H1 (cell line): ENCODE data around the gene LIMS1. TPM values are rescaled to one million over a fixed set of nuclear protein-coding genes. Genes with fewer than 3 reads are reported as not detected.

ENCODE experiments used
- CTCF ChIA-PET: fragments of 300-600 bp; sonication (Branson Sonifier 250); formaldehyde crosslinking; loops from one replicate; lab custom pipeline; 2021; ENCODE audit not compliant: partially characterized antibody; lab: Charles Lee
- POLR2A ChIA-PET: fragments of 300-600 bp; sonication (Branson Sonifier 250); formaldehyde crosslinking; loops from one replicate; lab custom pipeline; 2021; ENCODE audit warnings: inconsistent platforms; ENCODE audit not compliant: partially characterized antibody; lab: Charles Lee
- DNase-seq, 2 experiments: peaks; one replicate each; pipeline versions ENCODE4 v3.0.0 to v3.0.0-alpha.2; 2010 to 2022; ENCODE audit warnings: low spot score in 2 of 2, low read depth in 1 of 2, mixed read lengths in 1 of 2
- FAIRE-seq: peaks from 2 replicates; lab custom pipeline; 2011; peaks lifted over from hg19 to GRCh38; lab: Jason Lieb, UNC
- H2AFZ ChIP-seq: 2 replicates; pipeline ENCODE4 v1.8.1; 2012; ENCODE audit warnings: low read length, inconsistent platforms
- H2AK5ac ChIP-seq: 2 replicates; pipeline ENCODE4 v1.6.1; 2013; ENCODE audit warnings: low read depth, low read length
- H2BK120ac ChIP-seq: replicated peaks from 2 replicates; pipeline ENCODE3; 2013; ENCODE audit warnings: low read depth, low read length, inconsistent platforms
- H2BK12ac ChIP-seq: 2 replicates; pipeline ENCODE4 v1.6.1; 2013; ENCODE audit warnings: low read depth, low read length
- H2BK15ac ChIP-seq: 2 replicates; pipeline ENCODE4 v1.6.1; 2013; ENCODE audit warnings: low read length
- H2BK20ac ChIP-seq: 2 replicates; pipeline ENCODE4 v1.6.1; 2013; ENCODE audit warnings: low read length
- H2BK5ac ChIP-seq: 2 replicates; pipeline ENCODE4 v1.6.1; 2013; ENCODE audit warnings: low read depth, low read length
- H3K14ac ChIP-seq: 2 replicates; pipeline ENCODE4 v1.6.1; 2013; ENCODE audit warnings: inconsistent platforms; ENCODE audit not compliant: insufficient read length
- H3K18ac ChIP-seq: 2 replicates; pipeline ENCODE4 v1.6.1; 2013; ENCODE audit warnings: low read length; ENCODE audit errors: extremely low read depth
- H3K23ac ChIP-seq: 2 replicates; pipeline ENCODE4 v1.6.1; 2013; ENCODE audit warnings: inconsistent platforms; ENCODE audit not compliant: insufficient read length
- H3K23me2 ChIP-seq: 2 replicates; pipeline ENCODE4 v1.6.1; 2013; ENCODE audit warnings: low read depth, low read length
- H3K27ac ChIP-seq: 2 replicates; pipeline ENCODE4 v1.6.1; 2011; ENCODE audit warnings: low read depth, low read length, inconsistent platforms
- H3K27me3 ChIP-seq, 4 experiments: replicated peaks in 1 of 4; 1 replicate in 1 of 4; 2 replicates in 3 of 4; pipeline versions ENCODE4 v1.6.1 to v1.8.1; 2011 to 2013; ENCODE audit warnings: low read length in 3 of 4, mild to moderate bottlenecking in 3 of 4, inconsistent platforms in 2 of 4, mixed read lengths in 2 of 4, moderate library complexity in 1 of 4; ENCODE audit not compliant: control insufficient read depth in 3 of 4, insufficient read depth in 3 of 4; ENCODE audit errors: extremely low read depth in 1 of 4
- H3K36me3 ChIP-seq, 4 experiments: 2 replicates each; pipeline versions ENCODE4 v1.6.1 to v1.8.1; 2011 to 2013; ENCODE audit warnings: mild to moderate bottlenecking in 4 of 4, low read length in 3 of 4, moderate library complexity in 2 of 4, control low read depth in 1 of 4, inconsistent platforms in 1 of 4; ENCODE audit not compliant: insufficient read depth in 4 of 4, control insufficient read depth in 2 of 4
- H3K4ac ChIP-seq: replicated peaks from 2 replicates; pipeline ENCODE3; 2013; ENCODE audit warnings: low read length, low read depth, mixed read lengths, inconsistent platforms; ENCODE audit not compliant: insufficient read length
- H3K4me1 ChIP-seq, 4 experiments: replicated peaks in 1 of 4; 1 replicate in 1 of 4; 2 replicates in 3 of 4; pipeline versions ENCODE4 v1.6.1 to v1.8.1; 2011 to 2013; ENCODE audit warnings: low read length in 3 of 4, inconsistent platforms in 2 of 4, mixed read lengths in 1 of 4; ENCODE audit not compliant: insufficient read depth in 4 of 4, control insufficient read depth in 3 of 4
- H3K4me2 ChIP-seq, 2 experiments: 2 replicates each; pipeline versions ENCODE4 v1.6.1 to v1.8.1; 2011 to 2013; ENCODE audit warnings: low read depth in 2 of 2, low read length in 2 of 2, control low read depth in 1 of 2, inconsistent platforms in 1 of 2, mild to moderate bottlenecking in 1 of 2; ENCODE audit not compliant: insufficient read depth in 1 of 2
- H3K4me3 ChIP-seq, 4 experiments: fragments of 200-600, 300-600 bp in 1 of 4; sonication (generic), shearing (Covaris generic), sonication (Bioruptor Twin) in 1 of 4; 2 replicates each; pipeline versions ENCODE4 v1.5.1 to v1.8.1; 2011 to 2016; ENCODE audit warnings: low read length in 4 of 4, low read depth in 3 of 4, control low read depth in 2 of 4, inconsistent platforms in 2 of 4, mild to moderate bottlenecking in 2 of 4, mixed read lengths in 1 of 4, moderate library complexity in 1 of 4; ENCODE audit not compliant: insufficient read depth in 2 of 4; ENCODE audit errors: extremely low read depth in 1 of 4
- H3K56ac ChIP-seq: replicated peaks from 2 replicates; pipeline ENCODE3; 2013; ENCODE audit warnings: low read depth, mild to moderate bottlenecking, mixed read lengths, low read length, inconsistent platforms; ENCODE audit not compliant: insufficient read length
- H3K79me1 ChIP-seq: 2 replicates; pipeline ENCODE4 v1.6.1; 2013; ENCODE audit warnings: low read depth, low read length, control low read depth
- H3K79me2 ChIP-seq, 2 experiments: 2 replicates each; pipeline versions ENCODE4 v1.6.1 to v1.8.1; 2012 to 2013; ENCODE audit warnings: low read length in 2 of 2, mild to moderate bottlenecking in 2 of 2, inconsistent platforms in 1 of 2; ENCODE audit not compliant: insufficient read depth in 2 of 2, control insufficient read depth in 1 of 2
- H3K9ac ChIP-seq, 4 experiments: replicated peaks in 1 of 4; 1 replicate in 1 of 4; 2 replicates in 3 of 4; pipeline versions ENCODE4 v1.6.1 to v1.8.1; 2011 to 2013; ENCODE audit warnings: low read depth in 3 of 4, low read length in 3 of 4, control low read depth in 2 of 4, mild to moderate bottlenecking in 2 of 4, moderate library complexity in 2 of 4, inconsistent platforms in 1 of 4; ENCODE audit errors: extremely low read depth in 1 of 4
- H3K9me3 ChIP-seq, 2 experiments: 2 replicates each; pipeline versions ENCODE4 v1.6.1 to v1.8.1; 2012 to 2013; ENCODE audit warnings: mild to moderate bottlenecking in 2 of 2, moderate library complexity in 2 of 2, control low read depth in 1 of 2, inconsistent platforms in 1 of 2, low read depth in 1 of 2, low read length in 1 of 2, mixed read lengths in 1 of 2; ENCODE audit not compliant: insufficient read depth in 2 of 2
- H4K20me1 ChIP-seq, 2 experiments: replicated peaks in 1 of 2; 2 replicates each; pipeline versions ENCODE3 to v1.8.1; 2011 to 2013; ENCODE audit warnings: inconsistent platforms in 2 of 2, low read length in 2 of 2, mild to moderate bottlenecking in 1 of 2; ENCODE audit not compliant: insufficient read depth in 2 of 2, control insufficient read depth in 1 of 2
- H4K5ac ChIP-seq: 2 replicates; pipeline ENCODE4 v1.6.1; 2013; ENCODE audit warnings: low read length, low read depth, mixed read lengths, inconsistent platforms; ENCODE audit not compliant: insufficient read length
- H4K8ac ChIP-seq: 2 replicates; pipeline ENCODE4 v1.8.0; 2013; ENCODE audit warnings: mild to moderate bottlenecking, moderate library complexity, low read length, inconsistent platforms; ENCODE audit not compliant: insufficient read depth; ENCODE audit errors: extremely low read depth
- H4K91ac ChIP-seq: replicated peaks from 2 replicates; pipeline ENCODE3; 2013; ENCODE audit warnings: low read length, mixed read lengths, inconsistent platforms; ENCODE audit not compliant: insufficient read length
- BACH1 ChIP-seq: IDR thresholded peaks from 2 replicates; pipeline ENCODE4 v1.6.1; 2012; ENCODE audit warnings: low read length, improper control_type of control experiment
- EZH2 ChIP-seq: fragments of 200-600 bp; sonication (generic); IDR thresholded peaks from 2 replicates; pipeline ENCODE4 v1.7.1; 2012; ENCODE audit warnings: low read depth, mild to moderate bottlenecking, moderate library complexity, low read length, inconsistent platforms; ENCODE audit not compliant: severe bottlenecking
- HDAC2 ChIP-seq, 2 experiments: fragments of 300-600 bp in 1 of 2; sonication (generic) in 1 of 2; IDR thresholded peaks; 2 replicates each; pipeline ENCODE4 v1.6.1; 2011 to 2012; ENCODE audit warnings: low read depth in 2 of 2, low read length in 2 of 2, mild to moderate bottlenecking in 2 of 2, moderate library complexity in 2 of 2, borderline replicate concordance in 1 of 2, inconsistent platforms in 1 of 2
- SIN3A ChIP-seq, 2 experiments: IDR thresholded peaks in 1 of 2; conservative IDR thresholded peaks in 1 of 2; 2 replicates each; pipeline ENCODE4 v1.6.1; 2011 to 2012; ENCODE audit warnings: low read length in 2 of 2, improper control_type of control experiment in 1 of 2, low read depth in 1 of 2, mild to moderate bottlenecking in 1 of 2
- SIRT6 ChIP-seq: IDR thresholded peaks from one replicate; pipeline ENCODE4 v1.7.1; 2012; ENCODE audit warnings: low read length, inconsistent platforms
- TCF12 ChIP-seq: IDR thresholded peaks from 2 replicates; pipeline ENCODE4 v1.6.1; 2011; ENCODE audit warnings: low read depth, mild to moderate bottlenecking, low read length
- YY1 ChIP-seq: IDR thresholded peaks from 2 replicates; pipeline ENCODE4 v1.6.1; 2011; ENCODE audit warnings: low read depth, mild to moderate bottlenecking, low read length
- WGBS, 2 experiments: shearing (Covaris generic) in 1 of 2; methylation state at CpG; one replicate each; pipeline versions ENCODE4 v1.1.6 to v1.1.7; 2013 to 2015; ENCODE audit warnings: low lambda C conversion rate in 2 of 2, mixed read lengths in 2 of 2, inconsistent platforms in 1 of 2, low coverage in 1 of 2, missing lambda C conversion rate in 1 of 2; ENCODE audit not compliant: insufficient replicate concordance in 2 of 2, insufficient coverage in 1 of 2, insufficient read length in 1 of 2; ENCODE audit errors: extremely low coverage in 1 of 2, missing lambda C conversion rate in 1 of 2; 5-methylcytosine and 5-hydroxymethylcytosine counted together
- polyA plus RNA-seq, 7 experiments: library from polyadenylated mRNA; depleted of rRNA in 3 of 7; stranded (reverse) in 5 of 7; unstranded in 2 of 7; fragments of >200 nt in 5 of 7; fragments of 200-250 nt in 2 of 7; gene quantifications; 1 replicate in 5 of 7; 2 replicates in 1 of 7; 4 replicates in 1 of 7; pipeline versions ENCODE4 v1.2.1 to v1.2.3, GENCODE V29; 2011 to 2013; ENCODE audit warnings: missing spikeins in 2 of 7, mixed read lengths in 2 of 7
- total RNA-seq: library from RNA; stranded (reverse); fragmentation: NEBNext Ultra II Directional; extraction: Animal tissue kit (Norgen Biotek cat#: 25700); gene quantifications from 2 replicates; pipeline ENCODE4 v1.2.1, GENCODE V29; 2021

LIMS1 gene
- total and polyA plus RNA-seq, 2 of the 8 experiments (the other 6 are each of a cell fraction or from before 2014, with no cell fraction given), result 24.1 to 36.7 TPM

DNA sequence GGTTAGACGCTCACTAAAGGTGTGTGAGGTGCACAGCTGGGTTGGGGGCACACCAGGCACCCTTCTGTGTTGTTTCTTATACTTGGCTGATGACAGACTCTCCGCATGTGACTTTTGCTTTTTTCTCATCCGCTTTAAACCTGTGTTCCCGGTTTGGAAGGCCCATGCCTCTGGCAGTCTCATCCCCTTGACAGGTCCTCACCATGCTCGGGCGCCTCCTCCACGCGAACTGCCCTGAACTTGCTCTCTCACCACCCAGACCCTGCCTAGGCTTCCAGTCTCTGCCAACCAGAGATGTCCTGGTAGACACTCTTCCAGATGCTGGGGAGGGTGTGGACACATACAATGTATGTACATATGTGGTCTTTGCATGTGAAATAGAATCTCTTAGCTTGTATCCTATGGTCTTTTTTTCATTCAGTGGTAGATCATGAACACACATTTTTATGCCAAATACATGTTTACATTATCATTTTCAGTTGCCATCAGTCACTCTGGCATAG, 79.8 kb downstream of the LIMS1 start:
- H3K27me3 ChIP-seq, result no peaks in the 10 kb centered on the region
- peaks cover 0 to 10% of the 10 kb centered on the region in 2 experiments; a peak in 2 of 4 replicates for H3K79me2 ChIP-seq
- no peaks in the 10 kb centered on the region for H3K36me3 ChIP-seq
- no peak overlapping the region for H2BK15ac ChIP-seq
- FAIRE-seq, result no peak
- H3K23ac ChIP-seq, result no peak overlapping the region
- H2BK5ac ChIP-seq, result no peak overlapping the region
- H3K79me1 ChIP-seq, result peaks cover 2% of the 10 kb centered on the region; the same call in 1 of the 2 replicates
- 0 out of 2 replicates have a peak overlapping the region, but pooled peaks have one; percentile 27 for H2BK12ac ChIP-seq
- no peak overlapping the region for H4K91ac ChIP-seq
- H3K4me2 ChIP-seq, result no peak overlapping the region
- H2AFZ ChIP-seq, result no peak overlapping the region
- H3K27ac ChIP-seq, result no peak overlapping the region
- WGBS, 2 experiments, result 97% methylated on average over 8 of the region's 8 CpGs; no CpG with 5 or more reads in 1 of the 2 experiments
- ChIA-PET POLR2A (no interaction called here), CTCF (interaction anchor here (0.9 to 7.0 kb wide), 5 partner anchors 8 to 30 kb away, joined by 4 to 109 read pairs (median 6); no protein-coding TSS in a partner anchor)
- no peaks in the 10 kb centered on the region for H3K9me3 ChIP-seq
- no peak overlapping the region for H3K14ac ChIP-seq
- no peak overlapping the region for H2BK120ac ChIP-seq
- no peak overlapping the region for H3K56ac ChIP-seq
- H2BK20ac ChIP-seq, result no peak overlapping the region
- H2AK5ac ChIP-seq, result no peak overlapping the region
- no peak overlapping the region for H3K4ac ChIP-seq
- H4K20me1 ChIP-seq, result no peaks in the 10 kb centered on the region
- H3K4me1 ChIP-seq, result peaks cover 0 to 2% (median 2%) of the 10 kb centered on the region in 4 experiments; a peak in 2 of 7 replicates
- H3K18ac ChIP-seq, result no peak overlapping the region
- DNase-seq, result no peak
- no peaks in the 10 kb centered on the region for H3K23me2 ChIP-seq
- no peak overlapping the region for H4K5ac ChIP-seq
- H3K4me3 ChIP-seq, result no peak overlapping the region
- peak overlapping the region; percentile 28; the same call in 1 of the 2 replicates for H4K8ac ChIP-seq
- H3K9ac ChIP-seq, result no peak overlapping the region
- TF ChIP-seq EZH2 (no peak), BACH1 (no peak), YY1 (no peak), SIRT6 (no peak), TCF12 (no peak), SIN3A (conservative IDR thresholded peaks at IDR 0.05 in 1 of 2, IDR thresholded peaks at IDR 0.05 in 1 of 2; ENCODE audit: low read depth in 1 of 2, low read length in 2 of 2) (no peak), HDAC2 (IDR thresholded peaks at IDR 0.05; ENCODE audit: borderline replicate concordance in 1 of 2, low read depth in 2 of 2, low read length in 2 of 2) (no peak)
